A549 (cell line): Measurements from ENCODE around the gene COL16A1. TPM values are rescaled to one million over a fixed set of nuclear protein-coding genes. Genes with fewer than 3 reads are reported as not detected.

ENCODE experiments used
- ATAC-seq, 2 experiments: fragments of 200-7000 bp in 1 of 2; fragments of >200 bp in 1 of 2; cut with Nextera tagmentation in 1 of 2; cut with Tn5 transposase in 1 of 2; 3 replicates each; pipeline versions ENCODE4 v1.8.0 to v1.9.1; 2018 to 2020; ENCODE audit warnings: mild to moderate bottlenecking in 1 of 2, moderate library complexity in 1 of 2
- CTCF ChIA-PET: fragments of 300-600 bp; sonication (Branson Sonifier 250); formaldehyde crosslinking; extraction: SDS; loops from one replicate; lab custom pipeline; 2021; ENCODE audit warnings: antibody characterized with exemption, inconsistent platforms; lab: Yijun Ruan, JAX
- POLR2A ChIA-PET: fragments of 350-600 bp; formaldehyde crosslinking; extraction: SDS; loops from one replicate; lab custom pipeline; 2021; ENCODE audit warnings: antibody characterized with exemption, inconsistent platforms; lab: Yijun Ruan, JAX
- DNase-seq, 2 experiments: peaks; one replicate each; pipeline versions ENCODE4 v3.0.0 to v3.0.0-alpha.2; 2011 to 2016; ENCODE audit warnings: low read depth in 1 of 2, low spot score in 1 of 2
- FAIRE-seq: peaks from 2 replicates; lab custom pipeline; 2011; peaks lifted over from hg19 to GRCh38; lab: Jason Lieb, UNC
- H3K27ac ChIP-seq, 2 experiments: fragments of >200 bp; sonication (Bioruptor Twin); formaldehyde crosslinking; 3 replicates each; pipeline ENCODE4 v1.5.1; 2016 to 2017
- H3K4me1 ChIP-seq: fragments of >200 bp; sonication (Bioruptor Twin); formaldehyde crosslinking; 3 replicates; pipeline ENCODE4 v1.6.1; 2016
- H3K4me2 ChIP-seq: fragments of >200 bp; sonication (Bioruptor Twin); formaldehyde crosslinking; 3 replicates; pipeline ENCODE4 v1.6.1; 2016
- H3K4me3 ChIP-seq: fragments of >200 bp; sonication (Bioruptor Twin); formaldehyde crosslinking; 3 replicates; pipeline ENCODE4 v1.5.1; 2016
- H3K9me3 ChIP-seq: fragments of >200 bp; sonication (Bioruptor Twin); formaldehyde crosslinking; 3 replicates; pipeline ENCODE4 v1.6.1; 2016
- BHLHE40 ChIP-seq: IDR thresholded peaks from 2 replicates; pipeline ENCODE4 v1.6.1; 2012; ENCODE audit warnings: low read depth, low read length, inconsistent platforms
- CHD2 ChIP-seq: fragments of 150-350 bp; IDR thresholded peaks from 2 replicates; pipeline ENCODE4 v1.6.1; 2014; ENCODE audit warnings: low read length; ENCODE audit not compliant: partially characterized antibody
- FOSB ChIP-seq: fragments of 250-450 bp; sonication (Bioruptor Pico); IDR thresholded peaks from 2 replicates; pipeline ENCODE4 v1.5.0; 2020; ENCODE audit warnings: mild to moderate bottlenecking, moderate library complexity
- FOSL2 ChIP-seq, 2 experiments: fragments of 450-650 bp in 1 of 2; fragments of >200 bp in 1 of 2; sonication (Bioruptor Twin) in 1 of 2; formaldehyde crosslinking; IDR thresholded peaks; 2 replicates each; pipeline versions ENCODE4 v1.5.0 to v1.6.1; 2016 to 2020; ENCODE audit warnings: mild to moderate bottlenecking in 1 of 2, moderate library complexity in 1 of 2
- FOXS1 ChIP-seq: fragments of 250-450 bp; sonication (Bioruptor Pico); IDR thresholded peaks from 2 replicates; pipeline ENCODE4 v1.5.0; 2020; ENCODE audit warnings: mild to moderate bottlenecking, moderate library complexity
- GATA3 ChIP-seq: IDR thresholded peaks from 2 replicates; pipeline ENCODE4 v1.6.1; 2012; ENCODE audit warnings: borderline replicate concordance
- HDAC2 ChIP-seq: fragments of 200-600 bp; sonication (generic); IDR thresholded peaks from 2 replicates; pipeline ENCODE4 v1.6.1; 2016
- HEYL ChIP-seq: fragments of 250-450 bp; sonication (Bioruptor Pico); IDR thresholded peaks from 2 replicates; pipeline ENCODE4 v1.8.0; 2021; ENCODE audit warnings: mild to moderate bottlenecking, moderate library complexity
- HOXB5 ChIP-seq: fragments of 250-450 bp; sonication (Bioruptor Pico); IDR thresholded peaks from 2 replicates; pipeline ENCODE4 v1.5.0; 2020; ENCODE audit warnings: mild to moderate bottlenecking, moderate library complexity
- JUN ChIP-seq, 2 experiments: fragments of >200 bp; sonication (Bioruptor Twin); formaldehyde crosslinking; IDR thresholded peaks; 2 replicates in 1 of 2; 3 replicates in 1 of 2; pipeline ENCODE4 v1.6.1; 2016 to 2017
- JUNB ChIP-seq: fragments of >200 bp; sonication (Bioruptor Twin); formaldehyde crosslinking; IDR thresholded peaks from 2 replicates; pipeline ENCODE4 v1.6.1; 2016
- MAZ ChIP-seq: fragments of 150-350 bp; IDR thresholded peaks from 2 replicates; pipeline ENCODE4 v1.6.1; 2014; ENCODE audit warnings: antibody characterized with exemption, low read depth, low read length, borderline replicate concordance
- POLR2A ChIP-seq: IDR thresholded peaks from 2 replicates; pipeline ENCODE4 v1.6.1; 2012; ENCODE audit warnings: mild to moderate bottlenecking, low read length
- RCOR1 ChIP-seq: fragments of 150-350 bp; IDR thresholded peaks from 2 replicates; pipeline ENCODE4 v1.6.1; 2014; ENCODE audit warnings: antibody characterized with exemption, low read length, low read depth
- RFX5 ChIP-seq: fragments of 450-650 bp; IDR thresholded peaks from 2 replicates; pipeline ENCODE4 v1.7.1; 2014; ENCODE audit warnings: antibody characterized with exemption, mild to moderate bottlenecking, moderate library complexity
- RNF2 ChIP-seq: fragments of 200-600 bp; sonication (generic); IDR thresholded peaks from 2 replicates; pipeline ENCODE4 v1.6.1; 2016; ENCODE audit warnings: low read depth, mild to moderate bottlenecking, antibody characterized with exemption, moderate library complexity, borderline replicate concordance
- SMC3 ChIP-seq: fragments of >200 bp; sonication (Bioruptor Twin); formaldehyde crosslinking; IDR thresholded peaks from 3 replicates; pipeline ENCODE4 v1.6.1; 2018; ENCODE audit warnings: inconsistent platforms
- SREBF2 ChIP-seq: fragments of 450-650 bp; IDR thresholded peaks from 2 replicates; pipeline ENCODE4 v1.6.1; 2014; ENCODE audit warnings: mild to moderate bottlenecking, moderate library complexity
- ZNF302 ChIP-seq: fragments of 250-450 bp; sonication (Bioruptor Pico); IDR thresholded peaks from 2 replicates; pipeline ENCODE4 v1.9.0; 2021; ENCODE audit warnings: inconsistent platforms, mild to moderate bottlenecking, moderate library complexity
- ZSCAN20 ChIP-seq: fragments of 250-450 bp; sonication (Bioruptor Pico); IDR thresholded peaks from 2 replicates; pipeline ENCODE4 v1.8.0; 2022; ENCODE audit warnings: mild to moderate bottlenecking, moderate library complexity
- WGBS: methylation state at CpG from one replicate; pipeline ENCODE4 v1.1.6; 2017; ENCODE audit errors: missing lambda C conversion rate; 5-methylcytosine and 5-hydroxymethylcytosine counted together
- polyA plus RNA-seq, 4 experiments: library from polyadenylated mRNA; depleted of rRNA in 3 of 4; stranded (reverse); fragments of >200 nt; fragmentation: RNase III in 1 of 4; extraction: RNeasy Plus Mini Kit Qiagen cat#74134 plus additional on column Dnase treatment in 1 of 4; gene quantifications; 2 replicates in 3 of 4; 3 replicates in 1 of 4; pipeline ENCODE4 v1.2.3, GENCODE V29; 2011 to 2017
- TF ChIP-seq, protein P1 (sequence below): IDR thresholded peaks from 2 replicates; pipeline ENCODE4 v1.6.1; 2012
- TF ChIP-seq, protein P2 (sequence below): fragments of >200 bp; sonication (Bioruptor Twin); formaldehyde crosslinking; IDR thresholded peaks from 3 replicates; pipeline ENCODE4 v1.6.1; 2016
- TF ChIP-seq, protein P3 (sequence below): IDR thresholded peaks from 2 replicates; pipeline ENCODE4 v1.6.1; 2012
- TF ChIP-seq, protein P4 (sequence below): fragments of 450-650 bp; IDR thresholded peaks from 2 replicates; pipeline ENCODE4 v1.6.1; 2014; ENCODE audit warnings: antibody characterized with exemption
- TF ChIP-seq, protein P5 (sequence below): fragments of 200-600 bp; sonication (generic); IDR thresholded peaks from 2 replicates; pipeline ENCODE4 v1.6.1; 2016; ENCODE audit warnings: antibody characterized with exemption, mild to moderate bottlenecking, moderate library complexity

Gene COL16A1
- polyA plus RNA-seq, 2 of the 4 experiments (the other 2 are of a cell fraction) = 1.4 to 8.1 TPM

DNA sequence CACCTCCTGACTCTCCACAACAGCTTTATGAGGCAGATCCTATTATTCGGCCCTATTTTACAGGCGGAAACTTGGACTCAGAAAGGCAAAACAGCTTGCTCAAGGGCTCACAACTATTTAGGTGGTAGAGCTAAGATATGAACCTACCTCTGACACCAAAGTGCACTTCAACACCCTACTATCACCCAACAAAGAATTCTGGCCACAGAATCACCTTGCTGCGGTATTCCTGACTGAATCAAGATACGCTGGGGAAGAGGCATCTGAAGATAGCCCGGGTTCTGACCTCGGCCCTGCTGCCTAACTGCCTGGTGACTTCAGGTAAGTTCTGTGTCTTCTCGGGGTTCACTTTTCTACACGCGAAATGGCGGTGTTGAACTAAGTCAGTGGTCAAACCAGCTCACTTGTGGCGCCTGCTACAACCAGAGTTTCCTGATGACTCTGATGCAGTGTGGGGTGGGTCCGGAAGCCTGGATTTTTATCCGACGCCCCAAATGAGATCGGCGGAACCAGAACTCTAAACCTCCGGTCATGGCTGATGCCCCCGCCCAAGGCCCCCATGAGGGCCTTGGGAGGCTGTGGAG, 59.7 kb downstream of the COL16A1 start:
- Histone ChIP-seq H3K4me1 (peaks cover 19% of the 10 kb centered on the region), H3K4me2 (peak overlapping the region; percentile 98), H3K9me3 (no peaks in the 10 kb centered on the region), H3K4me3 (peak overlapping the region; percentile 77), H3K27ac (peak overlapping the region; percentile 97 to 98)
- TF ChIP-seq CHD2 = no peak
- TF ChIP-seq HEYL (CRISPR knock-in tag) = no peak
- TF ChIP-seq ZSCAN20 (CRISPR knock-in tag) = no peak
- peak in 1 of 2 experiments; percentile 58; a peak in 2 of 6 replicates for ATAC-seq
- WGBS = 7% methylated on average over 12 of the region's 18 CpGs
- CTCF ChIA-PET = interaction anchor here (1.0 to 1.4 kb wide), 5 partner anchors 20 to 101 kb away, joined by 3 to 5 read pairs (median 4); no protein-coding TSS in a partner anchor
- POLR2A ChIA-PET = interaction anchor here (1.0 kb wide), 1 partner anchor 58 kb away, joined by 3 read pairs; no protein-coding TSS in a partner anchor
- no peak for FAIRE-seq
- DNase-seq = no peak

DNA sequence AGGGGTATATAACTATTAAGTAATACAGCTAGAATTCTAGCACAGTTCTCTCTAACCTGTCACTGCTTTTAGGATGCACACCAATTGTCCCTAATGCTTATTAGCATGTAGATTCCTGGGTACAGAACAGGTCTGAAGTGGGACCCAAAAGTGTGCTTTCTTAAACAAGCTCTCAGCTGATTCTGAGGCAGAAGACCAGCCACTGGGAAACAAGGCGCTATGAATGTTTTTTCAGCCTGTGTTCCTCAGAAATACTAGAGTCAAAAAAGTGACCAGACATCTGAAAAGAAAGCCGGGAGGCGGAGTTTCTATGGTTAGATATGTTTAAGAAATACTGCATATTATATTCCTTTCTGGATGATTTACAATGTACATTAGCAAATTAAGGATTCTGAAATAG, 60.9 kb downstream of the COL16A1 start:
- FAIRE-seq (no peak), DNase-seq (no peak), ATAC-seq (no peak)
- Histone ChIP-seq H3K4me2 (no peak overlapping the region), H3K27ac (no peak overlapping the region), H3K9me3 (no peaks in the 10 kb centered on the region), H3K4me3 (no peak overlapping the region), H3K4me1 (peaks cover 21% of the 10 kb centered on the region)
- WGBS = 97% methylated on average over 3 of the region's 3 CpGs
- CTCF ChIA-PET = interaction anchor here (1.0 to 1.5 kb wide), 3 partner anchors 10 to 73 kb away, joined by 3 to 4 read pairs (median 4); no protein-coding TSS in a partner anchor
- POLR2A ChIA-PET = no interaction called here
- TF ChIP-seq SREBF2 = no peak
- TF ChIP-seq, protein P1, sequence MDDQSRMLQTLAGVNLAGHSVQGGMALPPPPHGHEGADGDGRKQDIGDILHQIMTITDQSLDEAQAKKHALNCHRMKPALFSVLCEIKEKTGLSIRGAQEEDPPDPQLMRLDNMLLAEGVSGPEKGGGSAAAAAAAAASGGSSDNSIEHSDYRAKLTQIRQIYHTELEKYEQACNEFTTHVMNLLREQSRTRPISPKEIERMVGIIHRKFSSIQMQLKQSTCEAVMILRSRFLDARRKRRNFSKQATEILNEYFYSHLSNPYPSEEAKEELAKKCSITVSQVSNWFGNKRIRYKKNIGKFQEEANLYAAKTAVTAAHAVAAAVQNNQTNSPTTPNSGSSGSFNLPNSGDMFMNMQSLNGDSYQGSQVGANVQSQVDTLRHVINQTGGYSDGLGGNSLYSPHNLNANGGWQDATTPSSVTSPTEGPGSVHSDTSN = no peak
- TF ChIP-seq, protein P2, sequence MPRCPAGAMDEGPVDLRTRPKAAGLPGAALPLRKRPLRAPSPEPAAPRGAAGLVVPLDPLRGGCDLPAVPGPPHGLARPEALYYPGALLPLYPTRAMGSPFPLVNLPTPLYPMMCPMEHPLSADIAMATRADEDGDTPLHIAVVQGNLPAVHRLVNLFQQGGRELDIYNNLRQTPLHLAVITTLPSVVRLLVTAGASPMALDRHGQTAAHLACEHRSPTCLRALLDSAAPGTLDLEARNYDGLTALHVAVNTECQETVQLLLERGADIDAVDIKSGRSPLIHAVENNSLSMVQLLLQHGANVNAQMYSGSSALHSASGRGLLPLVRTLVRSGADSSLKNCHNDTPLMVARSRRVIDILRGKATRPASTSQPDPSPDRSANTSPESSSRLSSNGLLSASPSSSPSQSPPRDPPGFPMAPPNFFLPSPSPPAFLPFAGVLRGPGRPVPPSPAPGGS = no peak

DNA sequence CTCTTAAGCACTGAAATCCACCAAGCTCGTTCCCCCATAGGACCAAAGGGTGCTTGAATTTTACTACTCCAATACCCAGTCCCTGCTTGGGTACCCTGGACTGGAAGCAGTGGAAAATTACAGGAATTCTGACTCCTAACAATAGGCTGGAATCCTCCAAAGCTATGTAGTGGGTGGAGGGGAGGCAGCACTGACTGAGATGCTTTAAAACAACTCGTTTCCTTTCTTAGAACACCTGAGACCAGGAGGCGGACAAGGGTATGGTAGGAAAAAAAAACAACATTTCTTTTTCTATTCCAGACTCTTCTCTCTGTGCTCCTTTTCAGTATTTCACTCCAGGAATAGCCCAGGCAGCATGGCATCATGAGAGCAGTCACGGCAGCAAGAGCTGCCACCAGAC, 61.5 kb downstream of the COL16A1 start:
- FAIRE-seq (no peak), ATAC-seq (no peak), DNase-seq (no peak)
- H3K4me3 ChIP-seq = no peak overlapping the region
- peaks cover 21% of the 10 kb centered on the region for H3K4me1 ChIP-seq
- POLR2A ChIA-PET = no interaction called here
- H3K27ac ChIP-seq = no peak overlapping the region
- TF ChIP-seq HOXB5 (CRISPR knock-in tag) (no peak), GATA3 (no peak), RNF2 (no peak), RFX5 (no peak), FOSB (CRISPR knock-in tag) (no peak), HDAC2 (no peak), POLR2A (no peak), BHLHE40 (no peak), JUN (IDR thresholded peaks at IDR 0.05) (no peak), JUNB (no peak), ZNF302 (CRISPR knock-in tag) (no peak)
- TF ChIP-seq, protein P3, sequence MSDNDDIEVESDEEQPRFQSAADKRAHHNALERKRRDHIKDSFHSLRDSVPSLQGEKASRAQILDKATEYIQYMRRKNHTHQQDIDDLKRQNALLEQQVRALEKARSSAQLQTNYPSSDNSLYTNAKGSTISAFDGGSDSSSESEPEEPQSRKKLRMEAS = no peak
- TF ChIP-seq, all 56 proteins: peak for 0
- 87% methylated on average over 4 of the region's 4 CpGs for WGBS
- CTCF ChIA-PET = interaction anchor here (1.0 to 2.2 kb wide), 3 partner anchors 9 to 74 kb away, joined by 3 to 9 read pairs (median 4); partner anchors contain the start of gene HCRTR1
- H3K9me3 ChIP-seq = no peaks in the 10 kb centered on the region
- no peak overlapping the region for H3K4me2 ChIP-seq

DNA sequence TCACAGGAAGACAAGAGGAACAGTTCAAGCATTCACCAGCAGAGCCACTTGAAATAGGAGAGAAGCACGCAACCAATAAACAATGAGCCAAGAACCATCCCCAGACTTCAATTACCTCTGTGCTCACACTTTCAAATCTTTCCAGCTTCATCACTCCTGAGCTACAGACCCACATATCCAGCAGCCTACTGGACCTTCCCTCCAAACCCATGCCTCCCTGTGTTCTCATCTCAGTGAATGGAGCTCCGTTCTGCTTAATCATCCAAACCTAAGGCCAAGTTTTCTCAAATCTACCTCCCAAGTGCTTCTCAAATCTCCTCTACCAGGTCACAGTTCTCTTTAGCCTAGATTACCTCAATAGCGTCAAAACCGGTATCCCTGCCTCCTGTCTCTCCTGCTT, 62.9 kb downstream of the COL16A1 start:
- Histone ChIP-seq H3K4me1 (peaks cover 21% of the 10 kb centered on the region), H3K9me3 (no peaks in the 10 kb centered on the region), H3K27ac (no peak overlapping the region), H3K4me2 (no peak overlapping the region), H3K4me3 (no peak overlapping the region)
- 95% methylated on average over 4 of the region's 4 CpGs for WGBS
- ATAC-seq (no peak), DNase-seq (no peak), FAIRE-seq (no peak)
- ChIA-PET POLR2A (no interaction called here), CTCF (interaction anchor here (1.4 to 2.2 kb wide), 2 partner anchors 23 to 92 kb away, joined by 3 to 9 read pairs; partner anchors contain the start of gene HCRTR1)
- TF ChIP-seq, protein P4, sequence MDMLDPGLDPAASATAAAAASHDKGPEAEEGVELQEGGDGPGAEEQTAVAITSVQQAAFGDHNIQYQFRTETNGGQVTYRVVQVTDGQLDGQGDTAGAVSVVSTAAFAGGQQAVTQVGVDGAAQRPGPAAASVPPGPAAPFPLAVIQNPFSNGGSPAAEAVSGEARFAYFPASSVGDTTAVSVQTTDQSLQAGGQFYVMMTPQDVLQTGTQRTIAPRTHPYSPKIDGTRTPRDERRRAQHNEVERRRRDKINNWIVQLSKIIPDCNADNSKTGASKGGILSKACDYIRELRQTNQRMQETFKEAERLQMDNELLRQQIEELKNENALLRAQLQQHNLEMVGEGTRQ = no peak
- TF ChIP-seq RCOR1 (no peak), MAZ (no peak), FOXS1 (CRISPR knock-in tag) (no peak), RFX5 (no peak), HEYL (CRISPR knock-in tag) (no peak), FOSL2 (IDR thresholded peaks at IDR 0.05) (no peak), FOSL2 (CRISPR knock-in tag; IDR thresholded peaks at IDR 0.05) (no peak), ZSCAN20 (CRISPR knock-in tag) (no peak), SMC3 (no peak)
- TF ChIP-seq, protein P5, sequence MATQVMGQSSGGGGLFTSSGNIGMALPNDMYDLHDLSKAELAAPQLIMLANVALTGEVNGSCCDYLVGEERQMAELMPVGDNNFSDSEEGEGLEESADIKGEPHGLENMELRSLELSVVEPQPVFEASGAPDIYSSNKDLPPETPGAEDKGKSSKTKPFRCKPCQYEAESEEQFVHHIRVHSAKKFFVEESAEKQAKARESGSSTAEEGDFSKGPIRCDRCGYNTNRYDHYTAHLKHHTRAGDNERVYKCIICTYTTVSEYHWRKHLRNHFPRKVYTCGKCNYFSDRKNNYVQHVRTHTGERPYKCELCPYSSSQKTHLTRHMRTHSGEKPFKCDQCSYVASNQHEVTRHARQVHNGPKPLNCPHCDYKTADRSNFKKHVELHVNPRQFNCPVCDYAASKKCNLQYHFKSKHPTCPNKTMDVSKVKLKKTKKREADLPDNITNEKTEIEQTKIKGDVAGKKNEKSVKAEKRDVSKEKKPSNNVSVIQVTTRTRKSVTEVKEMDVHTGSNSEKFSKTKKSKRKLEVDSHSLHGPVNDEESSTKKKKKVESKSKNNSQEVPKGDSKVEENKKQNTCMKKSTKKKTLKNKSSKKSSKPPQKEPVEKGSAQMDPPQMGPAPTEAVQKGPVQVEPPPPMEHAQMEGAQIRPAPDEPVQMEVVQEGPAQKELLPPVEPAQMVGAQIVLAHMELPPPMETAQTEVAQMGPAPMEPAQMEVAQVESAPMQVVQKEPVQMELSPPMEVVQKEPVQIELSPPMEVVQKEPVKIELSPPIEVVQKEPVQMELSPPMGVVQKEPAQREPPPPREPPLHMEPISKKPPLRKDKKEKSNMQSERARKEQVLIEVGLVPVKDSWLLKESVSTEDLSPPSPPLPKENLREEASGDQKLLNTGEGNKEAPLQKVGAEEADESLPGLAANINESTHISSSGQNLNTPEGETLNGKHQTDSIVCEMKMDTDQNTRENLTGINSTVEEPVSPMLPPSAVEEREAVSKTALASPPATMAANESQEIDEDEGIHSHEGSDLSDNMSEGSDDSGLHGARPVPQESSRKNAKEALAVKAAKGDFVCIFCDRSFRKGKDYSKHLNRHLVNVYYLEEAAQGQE = no peak
